HG03575 (cell line): ENCODE data around the gene CORO2B.
"Not testable (repeated sequence)": the region's sequence is repeated elsewhere in the genome, so short reads cannot be mapped to it uniquely, and the experiment has no call there.

Experiments
- ATAC-seq: cut with Tn5 transposase; IDR thresholded peaks from one replicate; pipeline ENCODE4 v1.9.1; 2021; ENCODE audit not compliant: unreplicated experiment, insufficient number of reproducible peaks, low FRiP score; ENCODE audit errors: extremely low read depth

Gene CORO2B

GRCh38 chr15:68679161-68679560 lies 100.4 kb downstream of the CORO2B start:
- ATAC-seq, result no peak

- ATAC-seq, result no peak
These were observed 101.2 kb downstream of the CORO2B start for GRCh38 chr15:68679961-68680371.

GRCh38 chr15:68680756-68681155 lies 102.0 kb downstream of the CORO2B start:
- not testable (repeated sequence) for ATAC-seq

- ATAC-seq, result no peak
These were observed 103.0 kb downstream of the CORO2B start for GRCh38 chr15:68681836-68682235.

- ATAC-seq, result no peak
These were observed 103.5 kb downstream of the CORO2B start for GRCh38 chr15:68682330-68682729.

- no peak for ATAC-seq
These were observed 104.2 kb downstream of the CORO2B start for GRCh38 chr15:68683026-68683425.

GRCh38 chr15:68683551-68683950 lies 104.8 kb downstream of the CORO2B start:
- ATAC-seq, result no peak

GRCh38 chr15:68684476-68684875 lies 105.7 kb downstream of the CORO2B start:
- ATAC-seq, result no peak

GRCh38 chr15:68687136-68687735 lies 108.4 kb downstream of the CORO2B start:
- no peak for ATAC-seq

- ATAC-seq, result no peak
These were observed 112.9 kb downstream of the CORO2B start for GRCh38 chr15:68691705-68692104.

- no peak for ATAC-seq
These were observed 114.3 kb downstream of the CORO2B start for GRCh38 chr15:68693071-68693470.

GRCh38 chr15:68694111-68694510 lies 115.3 kb downstream of the CORO2B start:
- no peak for ATAC-seq

- no peak for ATAC-seq
These were observed 116.3 kb downstream of the CORO2B start for GRCh38 chr15:68695061-68695595.

- ATAC-seq, result no peak
These were observed 117.9 kb downstream of the CORO2B start for GRCh38 chr15:68696414-68697363.

GRCh38 chr15:68697711-68698690 lies 119.2 kb downstream of the CORO2B start:
- ATAC-seq, result no peak

- ATAC-seq, result no peak
These were observed 119.9 kb downstream of the CORO2B start for GRCh38 chr15:68698708-68699107.

- no peak for ATAC-seq
These were observed 120.5 kb downstream of the CORO2B start for GRCh38 chr15:68699124-68699880.

- ATAC-seq, result no peak
These were observed 121.2 kb downstream of the CORO2B start for GRCh38 chr15:68699881-68700454.
